OCI-LY1 (cell line): ENCODE data around the gene SLC12A8.

Experiments used
- H2AFZ ChIP-seq: fragments of 200-600 bp; sonication (generic), shearing (Covaris generic); 2 replicates; pipeline ENCODE4 v1.6.0; 2014; ENCODE audit warnings: antibody characterized with exemption, mild to moderate bottlenecking, low read length
- H3F3A ChIP-seq: fragments of 200-600 bp; sonication (generic), shearing (Covaris generic); 2 replicates; pipeline ENCODE4 v1.6.0; 2014; ENCODE audit warnings: mild to moderate bottlenecking, antibody characterized with exemption, low read length, moderate library complexity; ENCODE audit not compliant: insufficient read depth
- H3K27ac ChIP-seq: fragments of 200-600 bp; sonication (generic); 2 replicates; pipeline ENCODE4 v1.5.1; 2014; ENCODE audit warnings: low read length, mixed run types, mild to moderate bottlenecking, low read depth; ENCODE audit not compliant: poor library complexity, severe bottlenecking
- H3K27me3 ChIP-seq: fragments of 200-600 bp; sonication (generic); 2 replicates; pipeline ENCODE4 v1.6.0; 2014; ENCODE audit warnings: antibody characterized with exemption, mild to moderate bottlenecking, low read length, moderate library complexity; ENCODE audit not compliant: insufficient read depth
- H3K36me3 ChIP-seq: fragments of 200-600 bp; sonication (generic); 2 replicates; pipeline ENCODE4 v1.6.1; 2014; ENCODE audit warnings: mild to moderate bottlenecking, antibody characterized with exemption, low read length, moderate library complexity, mixed read lengths; ENCODE audit not compliant: insufficient read depth
- H3K4me1 ChIP-seq: fragments of 200-600 bp; sonication (generic); 2 replicates; pipeline ENCODE4 v1.5.1; 2014; ENCODE audit warnings: mild to moderate bottlenecking, low read length, moderate library complexity; ENCODE audit not compliant: insufficient read depth, severe bottlenecking
- H3K4me2 ChIP-seq: fragments of 200-600 bp; sonication (generic), shearing (Covaris generic); 2 replicates; pipeline ENCODE4 v1.6.1; 2014; ENCODE audit warnings: low read length
- H3K4me3 ChIP-seq: fragments of 200-600 bp; sonication (generic); 2 replicates; pipeline ENCODE4 v1.5.1; 2014; ENCODE audit warnings: low read length, low read depth, mild to moderate bottlenecking, mixed read lengths; ENCODE audit not compliant: poor library complexity, severe bottlenecking
- H3K79me2 ChIP-seq: fragments of 200-600 bp; shearing (Covaris generic); 2 replicates; pipeline ENCODE4 v1.6.1; 2016; ENCODE audit warnings: mixed run types, low read length, mixed read lengths; ENCODE audit not compliant: insufficient read depth
- H3K9ac ChIP-seq: fragments of 200-600 bp; sonication (generic), shearing (Covaris generic); 2 replicates; pipeline ENCODE4 v1.6.1; 2014; ENCODE audit warnings: mild to moderate bottlenecking, low read length, mixed read lengths
- H3K9me2 ChIP-seq: fragments of 200-600 bp; sonication (generic), shearing (Covaris generic); 2 replicates; pipeline ENCODE4 v1.6.1; 2014; ENCODE audit warnings: low read depth, mild to moderate bottlenecking, low read length, mixed read lengths
- H3K9me3 ChIP-seq: fragments of 200-600 bp; shearing (Covaris generic); 2 replicates; pipeline ENCODE4 v1.6.1; 2014; ENCODE audit warnings: low read length, mixed read lengths
- H4K20me1 ChIP-seq: fragments of 200-600 bp; sonication (generic), shearing (Covaris generic); 2 replicates; pipeline ENCODE4 v1.6.0; 2016; ENCODE audit warnings: mild to moderate bottlenecking, low read length; ENCODE audit not compliant: insufficient read depth
- CTCF ChIP-seq: fragments of 200-600 bp; sonication (generic), shearing (Covaris generic); IDR thresholded peaks from 2 replicates; pipeline ENCODE4 v1.5.1; 2017; ENCODE audit warnings: mild to moderate bottlenecking, antibody characterized with exemption, low read length, moderate library complexity, mixed read lengths
- EZH2 ChIP-seq: fragments of 200-600 bp; sonication (generic), shearing (Covaris generic); IDR thresholded peaks from 2 replicates; pipeline ENCODE4 v1.8.0; 2017; ENCODE audit warnings: borderline replicate concordance, mixed run types, mild to moderate bottlenecking, antibody characterized with exemption, low read length, moderate library complexity, mixed read lengths

Gene SLC12A8

GRCh38 chr3:125231895-125232294 lies 19.3 kb upstream of the SLC12A8 start:
- Histone ChIP-seq H3K27ac (no peak overlapping the region), H3K4me1 (no peaks in the 10 kb centered on the region), H3K36me3 (peaks cover 28% of the 10 kb centered on the region), H3K79me2 (no peaks in the 10 kb centered on the region), H3K4me3 (no peak overlapping the region), H3K4me2 (no peak overlapping the region), H4K20me1 (no peaks in the 10 kb centered on the region), H3F3A (peaks cover 4% of the 10 kb centered on the region; the same call in 1 of the 2 replicates), H3K9me3 (no peaks in the 10 kb centered on the region), H3K27me3 (no peaks in the 10 kb centered on the region), H3K9me2 (no peaks in the 10 kb centered on the region), H3K9ac (no peak overlapping the region), H2AFZ (no peak overlapping the region)
- TF ChIP-seq CTCF (no peak), EZH2 (no peak)

- Histone ChIP-seq H3K9ac (no peak overlapping the region), H3K4me1 (no peaks in the 10 kb centered on the region), H3K4me2 (no peak overlapping the region), H2AFZ (no peak overlapping the region), H3K27ac (no peak overlapping the region), H3F3A (peaks cover 4% of the 10 kb centered on the region; the same call in 1 of the 2 replicates), H3K27me3 (no peaks in the 10 kb centered on the region), H3K9me2 (no peaks in the 10 kb centered on the region), H4K20me1 (no peaks in the 10 kb centered on the region), H3K79me2 (no peaks in the 10 kb centered on the region), H3K9me3 (no peaks in the 10 kb centered on the region), H3K4me3 (no peak overlapping the region), H3K36me3 (peaks cover 25% of the 10 kb centered on the region)
- no peak for TF ChIP-seq EZH2
- TF ChIP-seq CTCF = no peak
These were observed 17.2 kb upstream of the SLC12A8 start for GRCh38 chr3:125229707-125230106.

GRCh38 chr3:125229168-125229567 lies 16.6 kb upstream of the SLC12A8 start:
- Histone ChIP-seq H3K79me2 (no peaks in the 10 kb centered on the region), H4K20me1 (no peaks in the 10 kb centered on the region), H3K9me2 (no peaks in the 10 kb centered on the region), H3K36me3 (peaks cover 25% of the 10 kb centered on the region), H3K9ac (no peak overlapping the region), H2AFZ (no peak overlapping the region), H3K27me3 (no peaks in the 10 kb centered on the region), H3K27ac (no peak overlapping the region), H3K4me1 (no peaks in the 10 kb centered on the region), H3K9me3 (no peaks in the 10 kb centered on the region), H3K4me3 (no peak overlapping the region), H3K4me2 (no peak overlapping the region), H3F3A (peaks cover 4% of the 10 kb centered on the region; the same call in 1 of the 2 replicates)
- TF ChIP-seq CTCF = no peak
- TF ChIP-seq EZH2 = no peak
